Myocyte (in vitro differentiated cells): ENCODE measurements around the gene MGAT3. TPM values are rescaled to one million over a fixed set of nuclear protein-coding genes. Genes with fewer than 3 reads are reported as not detected.

Source experiments
- DNase-seq: peaks from one replicate; pipeline ENCODE4 v3.0.0-alpha.2; 2012; ENCODE audit warnings: low read depth
- total RNA-seq: library from RNA; depleted of rRNA; stranded (reverse); fragments of >200 nt; gene quantifications from 2 replicates; pipeline ENCODE4 v1.2.3, GENCODE V29; 2014

Gene MGAT3
- total RNA-seq, 1 donor from 2014 or later: not detected

- DNase-seq: no peak
Measured at GRCh38 chr22:39449708-39450107, 7.1 kb upstream of the MGAT3 start.

GRCh38 chr22:39450258-39450955, 6.4 kb upstream of the MGAT3 start:
- no peak for DNase-seq

- no peak for DNase-seq
Measured at GRCh38 chr22:39452740-39453040, 4.1 kb upstream of the MGAT3 start.

GRCh38 chr22:39453765-39454378, 2.9 kb upstream of the MGAT3 start:
- peak; percentile 35 for DNase-seq

- no peak for DNase-seq
Measured at GRCh38 chr22:39454385-39454871, 2.4 kb upstream of the MGAT3 start.

- DNase-seq: no peak
Measured at GRCh38 chr22:39457198-39457555, 365 bp downstream of the MGAT3 start.

- no peak for DNase-seq
Measured at GRCh38 chr22:39457556-39458443, 988 bp downstream of the MGAT3 start.

- DNase-seq: no peak
Measured at GRCh38 chr22:39458444-39459083, 1.8 kb downstream of the MGAT3 start.

GRCh38 chr22:39459681-39460080, 2.9 kb downstream of the MGAT3 start:
- no peak for DNase-seq

GRCh38 chr22:39462443-39463221, 5.8 kb downstream of the MGAT3 start:
- no peak for DNase-seq

GRCh38 chr22:39463277-39463676, 6.5 kb downstream of the MGAT3 start:
- DNase-seq: no peak

- DNase-seq: no peak
Measured at GRCh38 chr22:39463931-39464390, 7.1 kb downstream of the MGAT3 start.

GRCh38 chr22:39466228-39467006, 9.6 kb downstream of the MGAT3 start:
- DNase-seq: no peak

GRCh38 chr22:39467390-39467895, 10.6 kb downstream of the MGAT3 start:
- no peak for DNase-seq

GRCh38 chr22:39468487-39469325, 11.9 kb downstream of the MGAT3 start:
- DNase-seq: no peak

- no peak for DNase-seq
Measured at GRCh38 chr22:39469326-39469680, 12.5 kb downstream of the MGAT3 start.

GRCh38 chr22:39469681-39470450, 13.1 kb downstream of the MGAT3 start:
- DNase-seq: peak; percentile 18
